Activated CD8-positive, alpha-beta memory T cell treated with anti-CD3 and anti-CD28 coated beads for 48 hours (primary cell): Measurements from ENCODE around the gene DTNB.

Experiments used
- DNase-seq, 3 experiments: peaks; one replicate each; pipeline ENCODE4 v3.0.0-alpha.2; 2020; ENCODE audit warnings: low read depth in 2 of 3, low spot score in 2 of 3

Gene DTNB

DNA sequence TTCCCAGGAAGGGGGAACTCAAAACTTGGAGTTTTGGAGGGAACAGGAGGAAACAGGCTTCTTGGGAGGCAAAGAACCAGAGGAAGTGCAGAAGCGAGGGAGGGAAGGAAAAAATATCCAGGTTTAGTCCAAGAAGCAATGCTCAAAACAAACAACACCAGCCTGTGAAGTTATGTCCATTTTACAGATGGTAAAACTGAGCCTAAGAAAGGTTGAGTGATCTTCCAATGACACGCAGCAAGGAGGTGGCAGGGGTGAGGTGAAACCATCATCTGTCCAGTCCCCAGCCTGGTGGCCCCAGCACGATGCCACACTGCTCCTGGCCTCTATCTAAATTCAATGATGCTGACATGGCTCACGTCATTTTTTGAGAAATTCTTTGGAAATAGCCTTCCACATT, 342.4 kb downstream of the DTNB start:
- DNase-seq: no peak

DNA sequence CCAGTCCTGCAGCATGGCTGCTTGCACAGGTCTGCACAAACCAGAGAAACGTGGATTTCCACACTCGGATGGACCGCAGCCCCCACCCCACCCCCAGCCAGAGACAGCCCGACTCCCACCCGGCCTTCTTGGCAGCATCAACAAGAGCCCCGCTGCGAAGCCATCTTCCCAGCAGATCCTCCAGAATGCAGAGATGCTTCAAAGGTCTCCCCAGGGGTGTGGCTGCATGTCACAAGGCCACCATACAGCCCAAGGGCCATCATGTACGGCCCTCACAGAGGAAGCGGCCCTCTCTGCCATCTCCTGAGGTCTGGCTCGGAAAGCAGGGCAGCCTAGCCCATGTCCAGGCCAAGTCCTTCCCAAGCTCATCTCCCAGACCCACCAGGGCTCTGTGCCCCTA, 343.1 kb downstream of the DTNB start:
- no peak for DNase-seq

DNA sequence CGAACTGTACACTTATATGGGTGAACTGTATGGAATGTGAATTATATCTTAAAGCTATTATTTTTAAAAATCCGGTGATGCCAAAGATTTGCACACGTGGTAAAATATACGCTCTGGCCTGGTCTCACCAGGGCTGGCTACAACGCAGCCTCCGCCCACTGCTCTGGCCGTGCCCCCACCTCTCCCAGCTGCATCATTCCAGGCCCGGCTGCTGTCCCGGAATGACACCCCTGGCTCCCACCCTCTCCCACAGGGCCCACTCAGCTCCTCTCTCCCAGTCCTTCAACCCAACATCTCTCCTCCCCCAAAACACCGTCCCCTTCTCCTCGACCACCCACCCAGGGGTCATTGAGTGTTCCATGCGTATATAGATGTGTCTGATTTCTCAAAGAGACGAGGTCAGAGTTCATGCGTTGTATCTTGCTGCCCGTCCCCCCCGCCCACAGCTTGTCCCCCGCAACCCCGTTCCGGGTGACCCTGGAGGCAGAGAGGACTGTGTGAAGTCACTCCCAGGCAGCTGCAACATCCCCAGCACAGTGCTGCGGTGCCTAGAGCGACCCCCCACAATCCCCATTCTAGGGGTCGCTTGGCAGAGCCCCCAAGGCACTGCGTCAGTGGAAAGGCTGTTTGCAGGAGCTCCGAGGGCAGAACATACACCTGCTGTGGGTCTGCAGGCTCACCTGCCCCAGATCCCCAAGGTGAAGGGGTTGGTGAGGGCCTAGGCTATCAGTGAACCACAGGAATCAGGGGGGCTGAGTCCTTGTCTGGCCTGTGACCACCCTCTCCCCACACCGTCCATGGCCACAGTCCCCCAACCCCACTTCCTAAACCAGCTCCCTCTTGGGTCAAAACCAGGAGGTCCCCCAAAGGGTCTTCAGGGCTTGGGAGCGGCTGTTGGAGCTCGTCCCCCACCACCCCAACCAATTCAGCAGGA, 345.0 kb downstream of the DTNB start:
- DNase-seq: no peak
